Activated naive CD4-positive, alpha-beta T cell (primary cell): ENCODE data around the gene PSMD6.
A peak's percentile ranks its signal among the peaks of the same experiment; 100 is the strongest.

ENCODE experiments used
- DNase-seq, 4 experiments: peaks; one replicate each; lab custom pipeline; 2025; lab: John Stamatoyannopoulos, UW

PSMD6 gene

DNA sequence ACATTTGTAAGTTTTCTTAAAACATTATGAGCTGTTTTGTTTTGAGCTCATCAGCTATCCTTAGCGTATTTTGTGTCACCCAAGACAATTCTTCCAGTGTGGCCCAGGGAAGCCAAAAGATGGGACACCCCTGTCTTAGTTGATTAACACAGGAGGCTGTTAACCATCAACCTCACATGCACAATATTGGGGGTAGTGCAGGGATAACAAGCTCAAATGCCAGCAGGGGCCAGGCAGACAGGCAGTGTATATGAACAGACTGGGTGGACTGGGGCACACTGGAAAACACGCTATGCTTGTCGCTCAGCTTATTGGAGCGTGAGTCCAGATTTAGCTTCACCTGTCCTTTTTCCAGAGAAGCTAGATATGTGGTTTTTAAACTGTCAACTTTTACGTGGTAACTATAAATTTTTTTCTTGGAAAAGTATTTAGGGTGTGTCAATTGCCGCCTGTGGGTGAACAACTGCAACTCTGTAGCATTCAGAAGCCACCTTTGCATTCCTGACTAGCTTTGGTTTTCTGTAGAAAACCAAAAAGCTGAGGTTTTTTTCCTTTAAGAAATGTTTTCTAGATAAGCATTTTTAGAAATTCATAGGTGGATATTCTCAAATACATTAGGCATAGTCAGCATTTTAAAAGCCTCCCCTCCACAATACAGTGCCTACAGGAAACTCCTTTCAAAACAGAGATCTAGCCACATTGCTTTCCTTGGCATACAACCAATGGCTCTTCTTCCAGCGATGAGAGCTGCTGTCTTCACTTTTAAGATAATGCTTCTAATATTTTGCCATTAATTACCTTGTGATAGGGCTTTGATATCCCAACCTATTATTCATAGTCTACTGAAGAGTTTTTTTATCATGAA lies 14.6 kb downstream of the PSMD6 start:
- DNase-seq, result no peak

DNA sequence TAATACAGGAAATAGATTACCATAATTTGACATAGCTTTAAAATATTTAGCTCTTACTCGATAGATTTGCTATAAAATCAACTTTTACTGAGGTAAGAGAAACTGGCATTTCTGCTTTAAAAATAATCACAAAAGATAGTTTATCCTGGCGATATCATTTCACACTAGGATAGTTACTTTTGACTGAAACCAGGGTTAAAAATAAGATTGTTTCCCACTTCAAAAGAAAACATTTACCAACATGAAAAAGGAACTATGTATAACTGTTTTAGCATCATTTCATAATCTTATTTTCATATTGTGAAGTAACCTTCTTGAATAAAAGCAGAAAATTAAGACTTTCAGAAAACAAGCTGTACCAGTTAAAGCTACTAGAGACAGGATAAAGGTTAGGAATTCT lies 15.3 kb downstream of the PSMD6 start:
- no peak for DNase-seq

DNA sequence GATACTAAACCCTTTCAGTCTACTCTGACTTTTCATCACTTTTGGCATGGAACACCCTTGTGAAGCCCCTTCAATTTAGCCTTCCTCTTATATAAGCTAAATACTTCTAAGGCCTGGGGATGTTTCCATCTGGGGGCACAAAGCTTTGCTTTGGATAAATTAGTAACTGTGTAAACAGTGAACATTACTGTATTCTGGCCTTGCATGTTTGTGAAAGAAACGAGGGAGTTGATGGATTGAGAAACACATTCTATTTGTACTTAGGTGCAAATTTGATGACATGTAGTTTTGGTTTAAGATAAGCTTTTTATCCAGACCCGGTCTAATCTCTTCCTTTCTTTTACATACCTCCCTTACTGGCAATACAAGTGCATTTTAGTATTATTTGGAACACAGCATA lies 19.7 kb downstream of the PSMD6 start:
- no peak for DNase-seq

DNA sequence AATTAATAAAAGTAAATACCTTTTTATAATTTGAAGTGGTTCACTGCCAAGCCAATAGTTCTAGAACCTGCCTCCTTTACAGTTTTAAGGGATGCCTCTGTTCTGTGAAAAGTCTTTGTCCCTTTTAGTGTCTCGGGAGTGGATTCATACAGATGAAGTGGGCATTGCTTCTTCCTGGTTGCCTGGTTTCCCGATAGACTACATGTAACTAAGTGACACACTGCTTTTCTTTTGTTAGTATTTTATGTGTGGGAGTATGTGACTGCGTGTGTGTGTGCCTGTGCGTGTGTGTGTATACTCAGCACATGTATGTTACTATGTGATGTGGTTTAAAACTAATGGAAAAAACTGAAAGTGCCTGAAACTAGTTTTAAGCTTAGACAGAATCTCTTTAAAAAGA lies 21.1 kb downstream of the PSMD6 start:
- no peak for DNase-seq

DNA sequence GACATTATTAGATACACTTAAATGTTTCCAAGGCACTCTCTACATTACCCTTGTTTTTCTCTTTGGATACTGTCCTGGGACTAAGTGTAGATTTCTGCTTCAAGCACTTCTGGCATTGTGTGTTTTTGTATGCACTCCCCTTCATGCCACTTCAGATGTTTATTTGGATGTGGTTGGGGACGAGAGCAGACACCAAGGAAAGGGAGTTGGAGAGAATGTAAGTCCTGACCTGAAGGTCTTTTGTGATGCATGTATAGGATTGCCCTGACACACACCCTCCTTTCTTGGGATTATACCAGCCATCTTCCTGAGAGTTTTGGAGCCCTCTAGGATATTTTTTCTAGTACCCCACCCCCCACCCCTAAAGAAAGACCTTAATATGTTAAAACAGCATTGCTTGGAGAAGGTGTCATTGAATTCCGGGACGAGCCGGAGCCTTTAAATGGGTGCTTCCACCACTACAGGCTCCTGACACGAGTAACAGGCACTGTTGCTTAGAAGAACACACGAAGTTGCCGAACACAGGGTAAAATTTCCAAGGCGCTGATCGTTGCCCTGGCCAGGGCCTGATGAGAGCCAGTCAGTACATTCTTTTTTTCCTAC lies 22.7 kb downstream of the PSMD6 start:
- no peak for DNase-seq

DNA sequence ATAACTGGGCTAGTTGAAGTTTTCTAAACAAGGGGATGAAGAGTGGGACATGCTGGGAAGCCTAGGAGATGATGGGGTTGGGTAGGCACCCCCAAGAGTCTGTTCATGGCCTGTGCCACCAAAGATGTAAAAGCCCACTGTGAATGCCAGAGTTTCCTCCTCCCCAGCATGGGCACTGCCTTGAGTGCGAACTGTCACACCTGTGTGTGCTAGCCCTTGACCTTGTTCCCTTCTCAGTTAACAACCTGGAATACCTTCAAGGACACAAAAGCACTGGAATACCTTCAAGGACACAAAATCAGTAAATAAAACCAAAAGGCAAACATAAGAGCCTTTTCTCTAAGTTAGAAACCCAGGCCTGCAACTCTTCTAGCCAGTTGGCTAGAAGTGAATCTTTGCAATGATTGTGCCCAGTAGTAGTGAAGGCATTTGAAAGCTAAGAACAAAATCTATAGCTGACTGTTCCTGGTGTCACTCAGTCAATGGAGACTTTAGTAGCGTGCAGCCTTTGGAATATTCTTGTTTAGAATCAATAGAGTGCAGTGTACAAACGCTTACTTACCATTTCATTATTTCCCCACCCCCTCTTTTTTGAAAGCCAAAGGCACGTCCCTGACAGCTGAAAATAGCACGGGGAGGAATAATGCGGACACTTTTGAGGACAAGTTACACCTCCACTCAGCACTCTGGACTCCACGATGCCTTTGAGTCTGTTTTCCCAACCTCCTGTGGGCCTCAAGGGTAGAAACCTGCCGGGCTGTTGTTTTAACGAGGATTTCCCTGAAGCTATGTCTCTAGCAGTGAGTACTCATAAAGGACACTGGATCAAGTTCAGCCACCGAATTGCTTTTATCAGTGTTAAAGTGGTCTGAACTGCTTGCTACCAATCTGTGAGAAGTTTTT lies 24.2 kb downstream of the PSMD6 start:
- DNase-seq, result no peak

DNA sequence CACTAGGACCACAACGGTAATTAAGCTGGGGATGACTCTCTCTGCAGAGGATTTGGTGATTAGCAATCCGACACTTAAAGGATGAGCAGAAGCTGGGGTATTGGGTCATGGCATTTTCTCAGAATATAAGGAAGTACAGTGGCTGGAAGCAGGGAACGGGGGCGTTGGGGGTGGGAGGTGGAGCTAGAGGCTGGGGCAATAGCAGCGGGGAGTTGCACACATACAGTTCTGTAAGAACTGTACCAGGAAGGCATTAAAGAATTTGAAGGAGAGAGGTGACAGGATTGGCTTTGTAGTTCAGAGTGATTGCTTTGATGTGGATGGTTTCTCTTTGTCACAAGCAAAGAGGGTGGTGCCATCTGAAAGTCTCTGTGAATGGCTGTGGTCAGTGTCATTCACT lies 28.2 kb downstream of the PSMD6 start:
- no peak for DNase-seq

DNA sequence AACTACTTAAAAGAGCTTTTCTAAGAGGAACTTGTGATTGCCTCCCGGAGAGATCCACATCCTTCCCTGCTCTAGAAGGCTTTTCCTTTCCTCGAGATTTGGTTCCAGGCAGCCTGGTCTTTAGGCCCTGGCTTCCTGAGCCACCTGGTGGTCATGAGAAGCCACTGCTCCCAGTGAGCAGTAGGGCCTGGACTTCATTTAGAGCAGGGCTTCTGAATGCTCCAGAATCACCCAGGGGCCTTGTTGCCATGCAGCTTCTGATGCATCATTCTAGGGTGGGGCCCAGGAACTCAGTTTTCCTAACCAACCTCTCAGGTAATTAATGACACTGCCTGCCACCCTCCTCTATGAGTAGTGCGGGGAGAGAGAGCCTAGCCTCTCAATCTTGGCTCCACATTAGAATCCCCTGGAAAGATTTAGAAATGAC lies 29.6 kb downstream of the PSMD6 start:
- peak; percentile 2 to 25 (median 3) for DNase-seq

DNA sequence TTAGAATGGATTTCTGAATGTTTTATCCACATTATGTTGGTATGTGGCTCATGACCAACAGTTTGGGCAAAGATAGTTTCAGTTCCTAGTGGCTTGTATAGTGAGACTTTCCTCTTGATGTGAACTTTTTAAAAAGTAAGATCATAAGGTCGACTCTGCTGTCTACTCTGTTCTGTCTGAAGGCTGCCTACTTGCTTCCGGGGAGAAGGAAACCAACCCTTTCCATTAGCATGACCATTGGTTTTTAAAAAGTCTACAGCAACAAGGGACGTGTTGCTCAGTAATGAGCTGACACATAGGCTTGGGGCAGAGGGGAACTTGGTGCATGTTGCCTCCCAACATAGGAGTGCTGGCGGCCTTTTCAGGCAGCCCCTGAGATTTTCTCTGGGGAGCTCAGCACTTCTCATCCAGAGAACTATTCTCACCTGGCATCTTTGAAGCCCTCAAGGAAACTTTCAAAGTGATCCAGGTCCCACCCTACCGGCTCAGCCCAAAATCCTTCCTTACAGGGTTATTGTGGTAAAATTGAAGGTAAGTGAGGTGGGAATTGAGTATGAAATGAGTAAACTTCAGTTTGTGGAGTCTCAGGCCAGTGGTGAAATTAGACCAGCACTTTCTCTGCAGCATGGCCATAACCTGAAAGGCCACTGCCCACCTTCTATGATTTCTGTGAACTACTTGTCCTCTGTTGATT lies 30.6 kb downstream of the PSMD6 start:
- no peak for DNase-seq

DNA sequence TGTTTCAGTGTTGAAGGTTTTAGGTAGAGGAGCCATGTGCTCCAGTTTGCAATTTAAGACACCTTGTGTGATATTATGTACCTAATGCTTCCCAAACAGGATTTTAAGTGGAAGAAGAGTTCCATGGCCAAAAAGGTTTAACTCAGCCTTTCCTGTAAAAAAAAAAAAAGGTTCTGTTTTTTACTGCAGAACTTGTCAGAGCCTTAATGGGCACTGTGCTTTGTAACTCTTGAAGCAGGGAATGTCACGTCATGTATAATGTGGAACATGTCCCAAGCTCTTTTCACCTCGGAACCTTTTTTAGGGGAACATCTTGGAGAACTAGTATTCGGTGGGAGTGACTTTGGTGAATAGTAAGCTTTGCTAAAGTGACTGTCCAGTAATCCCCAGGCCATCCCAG lies 31.6 kb downstream of the PSMD6 start:
- no peak for DNase-seq

DNA sequence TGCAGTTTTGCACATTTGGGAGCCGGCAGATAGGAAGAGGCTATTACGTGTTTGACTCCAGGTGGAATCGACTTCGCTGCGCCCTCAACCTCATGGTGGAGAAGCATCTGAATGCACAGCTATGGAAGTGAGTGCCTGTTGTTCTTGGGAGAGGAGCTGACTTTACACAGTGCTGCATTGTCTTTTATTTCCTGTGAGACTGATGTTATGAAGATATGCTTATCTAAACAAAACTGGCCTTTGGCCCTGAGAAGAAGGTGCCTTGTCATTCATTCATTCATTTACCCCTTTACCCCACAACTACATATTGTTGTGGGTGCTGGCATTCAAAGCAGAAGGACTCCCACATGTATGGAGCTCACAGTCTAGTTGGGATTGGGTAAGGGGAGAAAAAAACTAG lies 32.6 kb downstream of the PSMD6 start:
- no peak for DNase-seq

DNA sequence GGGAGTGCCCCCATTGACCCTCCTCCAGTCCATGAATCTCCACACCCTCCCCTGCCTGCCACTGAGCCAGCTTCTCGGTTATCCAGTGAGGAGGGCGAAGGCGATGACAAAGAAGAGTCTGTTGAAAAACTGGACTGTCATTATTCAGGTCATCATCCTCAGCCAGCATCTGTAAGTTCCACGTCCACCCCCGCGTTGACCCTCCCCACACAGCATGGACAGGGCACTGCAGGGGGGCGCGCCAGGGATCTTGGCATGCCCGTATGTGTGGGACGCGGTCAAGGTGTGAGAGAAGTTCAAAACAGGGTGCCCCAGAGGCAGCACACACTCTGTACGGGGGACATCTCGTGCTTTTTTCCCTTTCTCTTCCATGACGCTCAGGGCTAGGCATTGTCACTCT lies 33.1 kb downstream of the PSMD6 start:
- no peak for DNase-seq

DNA sequence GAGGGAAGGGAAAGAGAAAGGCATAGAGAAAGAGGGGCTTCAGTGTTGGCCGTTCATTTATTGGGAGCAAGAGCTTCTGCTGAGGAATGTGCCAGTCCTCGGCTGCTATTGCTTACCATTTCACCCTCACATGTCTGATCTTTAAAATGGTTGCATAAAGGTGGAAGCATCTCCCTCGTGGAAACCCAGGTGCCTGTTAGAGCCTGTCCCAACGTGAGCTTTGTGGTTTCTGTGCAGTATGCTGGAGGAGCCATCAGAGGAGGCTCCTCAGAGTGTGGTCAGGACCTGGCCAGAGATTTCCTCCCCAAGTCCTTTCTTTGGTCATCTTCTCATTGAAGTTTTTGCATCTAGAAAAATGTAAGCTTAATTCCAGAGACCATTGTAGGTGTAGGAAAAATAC lies 34.4 kb downstream of the PSMD6 start:
- no peak for DNase-seq

DNA sequence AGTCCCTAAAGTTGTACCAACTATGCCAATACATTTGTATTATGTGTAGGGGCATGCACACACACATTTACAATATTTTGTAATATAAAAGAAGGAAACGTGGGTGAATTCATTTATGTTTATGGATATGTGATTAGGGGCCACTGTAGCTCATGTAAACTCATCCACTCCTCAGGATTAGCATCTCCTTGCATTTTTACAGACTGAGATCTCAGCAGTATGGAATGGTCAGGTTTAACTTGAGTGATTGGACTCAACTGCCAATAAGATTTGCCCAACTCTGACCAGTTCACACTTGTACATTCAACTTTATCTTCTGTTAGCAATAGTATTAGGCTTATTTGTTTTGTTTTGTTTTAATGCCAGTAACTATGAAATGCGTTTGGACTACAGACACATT lies 36.5 kb downstream of the PSMD6 start:
- no peak for DNase-seq

DNA sequence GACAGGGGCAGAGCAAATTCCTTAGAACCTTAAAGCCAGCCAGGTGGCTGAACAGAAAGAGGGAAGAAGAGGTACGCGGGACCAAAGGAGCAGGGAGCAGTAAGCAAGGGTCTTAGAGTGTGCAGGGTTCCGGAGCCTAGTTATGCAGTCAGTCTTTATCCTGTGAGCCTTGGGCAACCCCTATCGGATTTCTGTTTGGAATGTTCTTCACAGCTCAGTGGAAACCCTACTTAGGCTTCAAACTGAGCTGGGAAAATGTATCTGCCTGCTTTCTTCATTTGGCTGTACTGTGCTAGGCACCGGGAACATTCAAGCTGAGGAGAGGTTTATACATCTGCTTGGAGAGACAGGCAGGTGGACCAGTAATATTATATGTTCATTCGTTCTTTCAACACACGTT lies 37.1 kb downstream of the PSMD6 start:
- no peak for DNase-seq

DNA sequence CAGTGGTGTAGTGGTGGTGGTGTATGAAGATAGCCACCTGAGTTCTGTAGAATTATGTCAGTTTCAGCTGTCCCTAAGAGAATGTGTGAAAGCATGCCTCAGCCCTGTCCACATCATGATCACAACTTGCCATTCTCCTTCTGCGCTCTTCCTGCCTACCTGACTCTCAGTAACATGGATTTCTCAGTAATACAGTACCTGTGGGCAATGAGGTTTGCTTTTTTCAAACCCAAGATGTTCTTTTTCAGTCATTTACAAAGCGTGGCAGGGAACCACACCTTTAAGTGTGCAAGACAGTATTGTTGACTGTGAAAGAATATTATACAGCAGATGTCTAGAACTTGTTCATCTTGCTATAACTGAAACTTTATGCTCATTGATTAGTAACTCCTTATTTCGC lies 38.9 kb downstream of the PSMD6 start:
- DNase-seq, result no peak

DNA sequence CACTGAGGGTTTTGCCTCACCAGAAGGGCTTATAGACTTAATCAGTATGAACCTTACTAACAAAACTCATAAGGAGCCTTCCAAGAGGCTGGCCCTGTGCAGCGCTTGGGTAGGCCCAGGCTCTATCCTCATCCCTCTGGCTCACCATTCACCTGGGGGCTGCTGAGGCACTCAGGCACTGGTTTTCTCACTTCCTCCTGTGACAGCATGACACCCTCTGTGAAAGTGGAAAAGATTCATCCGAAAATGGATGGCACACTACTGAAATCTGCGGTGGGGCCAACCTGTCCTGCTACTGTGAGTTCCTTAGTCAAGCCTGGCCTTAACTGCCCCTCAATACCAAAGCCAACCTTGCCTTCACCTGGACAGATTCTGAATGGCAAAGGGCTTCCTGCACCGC lies 41.3 kb downstream of the PSMD6 start:
- no peak for DNase-seq

DNA sequence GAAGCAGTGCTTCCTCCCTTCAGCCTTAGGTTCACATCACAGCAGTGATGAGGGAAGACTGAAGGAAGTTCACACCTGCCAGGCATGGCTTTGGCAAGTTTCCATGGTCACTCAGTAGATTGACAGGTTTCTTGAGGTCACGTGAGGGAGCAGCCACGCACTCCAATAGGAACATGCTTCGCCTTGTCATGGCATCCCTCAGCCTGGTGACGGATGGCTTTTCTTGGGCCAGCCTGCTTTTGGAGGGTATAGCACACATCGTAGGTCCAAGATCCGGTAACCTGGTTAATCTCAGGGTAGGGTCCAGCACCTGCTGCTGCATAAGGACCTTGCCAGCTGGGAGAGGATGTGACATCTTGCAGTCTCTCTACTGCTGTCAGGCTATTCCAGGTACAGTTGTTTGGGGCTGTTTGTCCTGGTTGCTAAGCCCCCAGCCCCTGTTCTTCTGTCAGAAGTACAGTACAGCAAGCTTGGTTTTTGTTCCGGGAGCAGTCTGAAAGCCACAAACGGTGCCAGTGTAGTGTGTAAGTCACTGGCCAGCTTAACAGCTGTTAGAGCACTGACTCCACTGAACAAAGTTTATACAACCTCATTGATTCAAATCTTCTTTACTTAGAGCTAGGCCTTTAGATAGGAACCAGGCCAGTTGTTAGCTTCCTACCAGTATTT lies 42.3 kb downstream of the PSMD6 start:
- no peak for DNase-seq

DNA sequence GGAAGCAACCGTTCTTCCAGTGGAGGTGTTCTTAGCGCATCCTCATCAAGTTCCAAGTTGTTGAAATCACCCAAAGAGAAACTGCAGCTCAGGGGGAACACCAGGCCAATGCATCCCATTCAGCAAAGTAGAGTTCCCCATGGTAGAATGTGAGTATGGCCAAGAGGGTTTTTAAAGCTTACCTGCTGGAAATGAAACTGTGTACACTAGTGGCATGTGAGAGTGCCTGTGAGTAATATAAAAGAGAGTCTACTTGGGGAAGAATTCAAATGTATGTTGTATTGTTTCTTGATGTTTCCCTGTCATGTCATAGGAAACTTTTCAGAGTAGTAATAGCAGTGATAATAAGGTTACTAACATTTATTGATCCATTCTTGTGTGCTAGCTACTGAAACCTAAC lies 43.3 kb downstream of the PSMD6 start:
- DNase-seq, result no peak

DNA sequence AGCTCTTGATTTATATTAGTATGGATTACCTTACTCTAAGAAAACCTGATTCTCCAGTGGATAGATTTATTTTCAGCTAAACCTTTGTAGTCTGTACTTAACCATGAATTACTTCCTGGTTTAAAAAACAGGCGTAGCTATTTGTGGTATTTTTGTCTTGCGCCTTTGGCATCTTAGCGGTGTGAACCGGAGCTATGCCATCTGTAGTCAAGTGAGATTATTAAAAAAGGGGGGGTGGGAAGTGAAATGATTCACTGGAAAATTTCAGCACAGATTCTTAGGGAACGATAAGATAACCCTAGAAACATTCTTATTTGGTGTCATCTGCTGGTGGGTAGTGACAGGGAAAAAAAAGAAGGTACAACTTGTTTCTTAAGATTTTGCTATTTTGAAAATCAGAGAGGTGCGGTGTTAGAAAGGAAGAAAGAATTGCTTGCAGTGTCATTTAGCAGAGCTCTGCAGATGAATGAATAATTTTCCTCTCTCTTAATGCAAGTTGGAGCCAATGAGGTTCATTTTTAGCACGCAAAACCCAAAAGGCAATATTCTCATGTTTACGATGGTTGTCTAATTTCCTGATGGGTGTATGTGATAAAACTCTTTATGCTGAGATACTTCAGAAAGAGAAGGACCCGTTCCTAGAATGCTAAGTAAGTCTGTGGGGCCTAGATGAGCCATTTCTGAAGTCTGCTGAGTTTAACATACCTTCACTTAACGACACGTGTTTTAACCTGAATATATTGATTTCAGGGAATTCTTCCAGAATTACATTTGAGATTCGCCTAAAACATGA lies 44.0 kb downstream of the PSMD6 start:
- no peak for DNase-seq

DNA sequence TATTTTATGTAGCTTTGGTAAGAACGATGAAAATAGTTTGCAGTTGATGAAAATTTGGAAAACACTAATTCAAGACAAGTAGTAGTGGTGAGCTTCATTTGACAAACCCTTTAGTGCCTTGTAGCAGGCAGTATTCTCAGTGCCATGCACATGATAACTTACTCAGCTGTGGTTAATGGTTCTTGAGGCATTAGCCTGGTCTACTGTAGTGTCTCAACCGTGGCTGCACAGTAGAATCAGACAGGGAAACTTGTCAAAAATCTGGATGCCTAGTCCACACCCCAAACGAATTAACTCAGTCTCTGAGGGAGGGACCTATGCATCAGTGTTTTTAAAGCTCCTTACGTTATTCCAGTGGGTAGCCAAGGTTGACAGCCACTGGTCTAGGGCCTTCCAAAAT lies 45.4 kb downstream of the PSMD6 start:
- no peak for DNase-seq
